Ovary (tissue), 9 donors: ENCODE data around the gene ADGRB2. TPM values are rescaled to one million over a fixed set of nuclear protein-coding genes. Genes with fewer than 3 reads are reported as not detected.

ENCODE experiments used
- DNase-seq, 5 donors: peaks; one replicate each; pipeline ENCODE4 v3.0.0-alpha.2; 2019 to 2020
- H3K27ac ChIP-seq, 2 donors: fragments of 200-600 bp; one replicate each; pipeline versions ENCODE4 v1.5.1 to v1.8.0; 2019 to 2022
- H3K27me3 ChIP-seq: fragments of 200-600 bp; one replicate; pipeline ENCODE4 v1.8.0; 2022
- H3K36me3 ChIP-seq: fragments of 200-600 bp; sonication (generic); one replicate; pipeline ENCODE4 v1.5.1; 2019
- H3K4me1 ChIP-seq: one replicate; pipeline ENCODE4 v1.8.1; 2013; ENCODE audit warnings: mild to moderate bottlenecking, moderate library complexity; ENCODE audit not compliant: insufficient read depth
- H3K4me3 ChIP-seq: fragments of 200-600 bp; sonication (generic); one replicate; pipeline ENCODE4 v1.5.1; 2017
- H3K9me3 ChIP-seq, 2 donors: fragments of 200-600 bp in 1 of 2; sonication (generic) in 1 of 2; one replicate each; pipeline versions ENCODE4 v1.5.1 to v1.8.1; 2013 to 2019; ENCODE audit warnings: mild to moderate bottlenecking in 1 of 2, moderate library complexity in 1 of 2
- CTCF ChIP-seq, 3 donors: fragments of 450-650 bp in 2 of 3; fragments of 200-600 bp in 1 of 3; IDR thresholded peaks; one replicate each; pipeline versions ENCODE4 v1.5.1 to v1.8.0; 2016 to 2022; ENCODE audit warnings: antibody characterized with exemption in 3 of 3, mild to moderate bottlenecking in 1 of 3
- EP300 ChIP-seq: sonication (generic); formaldehyde crosslinking; IDR thresholded peaks from one replicate; pipeline ENCODE4 v1.6.1; 2017; ENCODE audit warnings: antibody characterized with exemption
- POLR2A ChIP-seq: fragments of 450-650 bp; IDR thresholded peaks from one replicate; pipeline ENCODE4 v1.6.1; 2017; ENCODE audit warnings: antibody characterized with exemption, mild to moderate bottlenecking, moderate library complexity
- WGBS, 3 donors: extraction: QIAGEN DNeasy Blood & Tissue Kit in 1 of 3; methylation state at CpG; one replicate each; pipeline versions ENCODE4 v1.1.5 to v1.1.7; 2013 to 2017; 5-methylcytosine and 5-hydroxymethylcytosine counted together
- intact Hi-C, 4 donors: fragments of 100-400 bp; cut with DNase I; formaldehyde crosslinking; loops; one replicate each; pipeline versions ENCODE4 v1.11.0 to v1.15.1; 2022 to 2023
- polyA plus RNA-seq, 2 donors: library from polyadenylated mRNA; stranded (reverse); fragments of 200-250 nt in 1 of 2; fragments of 350-450 nt in 1 of 2; fragmentation: Illumina TruSeq in 1 of 2; extraction: RNeasy Lipid Tissue Mini Kit (QIAGEN cat#74804) in 1 of 2; gene quantifications; one replicate each; pipeline ENCODE4 v1.2.3, GENCODE V29; 2013 to 2014
- total RNA-seq, 7 donors: library from RNA; depleted of rRNA in 2 of 7; stranded (reverse); fragments of >200 nt in 2 of 7; fragmentation: NEBNext Ultra II Directional in 3 of 7; extraction: Animal tissue kit (Norgen Biotek cat#: 25700) in 3 of 7; gene quantifications; one replicate each; pipeline versions ENCODE4 v1.1.0 to v1.2.4, GENCODE V29; 2016 to 2023
- donor health status: DM: no; HTN: no; CAD: no; lungs with moderate emphysema.
- donor health status: DM: no; HTN: no; CAD: no.
- donor health status: Bipolar disorder and iron deficiency.
- donor health status: DM: yes; HTN: yes; CAD: no.
- donor health status: DM: no; HTN: no; CAD: no.
- donor health status: DM: yes; HTN: yes; CAD: no.

The ADGRB2 gene
- total and polyA plus RNA-seq, 9 donors = 0.30 to 7.2 (median 1.6) TPM

- TF ChIP-seq CTCF (IDR thresholded peaks at IDR 0.05) (no peak), POLR2A (no peak), EP300 (no peak)
- intact Hi-C loops = loop anchor here in 1 of 4 donors (5.0 kb wide), 1 partner anchor 75 kb away; no protein-coding TSS in a partner anchor
- no peaks in the 10 kb centered on the region for H3K27me3 ChIP-seq
- DNase-seq = no peak
- 75 to 84% (median 79%) methylated on average over 6 of the region's 6 CpGs for WGBS, 3 donors
- no peak overlapping the region for H3K27ac ChIP-seq
- no peaks in the 10 kb centered on the region for H3K9me3 ChIP-seq
- H3K36me3 ChIP-seq = no peaks in the 10 kb centered on the region
- H3K4me3 ChIP-seq = no peak overlapping the region
- peaks cover 12% of the 10 kb centered on the region for H3K4me1 ChIP-seq
Observed at GRCh38 chr1:31717341-31717740, 46.8 kb downstream of the ADGRB2 start.

GRCh38 chr1:31715873-31716220 is 48.3 kb downstream of the ADGRB2 start:
- DNase-seq = no peak
- Histone ChIP-seq H3K4me1 (peaks cover 17% of the 10 kb centered on the region), H3K9me3 (no peaks in the 10 kb centered on the region), H3K27me3 (no peaks in the 10 kb centered on the region), H3K36me3 (no peaks in the 10 kb centered on the region), H3K27ac (peak overlapping the region; percentile 92 to 97), H3K4me3 (peak overlapping the region; percentile 33)
- intact Hi-C loops = loop anchor here in 1 of 4 donors (5.0 kb wide), 1 partner anchor 76 kb away; no protein-coding TSS in a partner anchor
- no peak for TF ChIP-seq POLR2A
- peak in 1 of 3 donors; percentile 5 for TF ChIP-seq CTCF (IDR thresholded peaks at IDR 0.05)
- 1 to 2% (median 1%) methylated on average over 7 of the region's 7 CpGs for WGBS, 3 donors

GRCh38 chr1:31715087-31715872 is 48.9 kb downstream of the ADGRB2 start:
- intact Hi-C loops = loop anchor here in 1 of 4 donors (5.0 kb wide), 1 partner anchor 77 kb away; no protein-coding TSS in a partner anchor
- Histone ChIP-seq H3K27me3 (no peaks in the 10 kb centered on the region), H3K4me3 (peak overlapping the region; percentile 33), H3K36me3 (no peaks in the 10 kb centered on the region), H3K27ac (peak overlapping the region; percentile 92 to 97), H3K4me1 (peaks cover 17% of the 10 kb centered on the region), H3K9me3 (no peaks in the 10 kb centered on the region)
- TF ChIP-seq POLR2A = peak; percentile 62
- peak; percentile 91 to 93 (median 91) for TF ChIP-seq CTCF (IDR thresholded peaks at IDR 0.05)
- no peak for TF ChIP-seq EP300
- peak; percentile 96 to 98 (median 96) for DNase-seq
- 1% methylated on average over 36 to 44 of the region's 44 CpGs for WGBS, 3 donors

GRCh38 chr1:31714442-31715086 is 49.6 kb downstream of the ADGRB2 start:
- WGBS, 3 donors = 0 to 1% (median 1%) methylated on average over 33 to 39 of the region's 39 CpGs
- intact Hi-C loops = loop anchor here in 2 of 4 donors (5.0 kb wide), 2 partner anchors 47 to 78 kb away; no protein-coding TSS in a partner anchor
- H3K27me3 ChIP-seq = no peaks in the 10 kb centered on the region
- TF ChIP-seq POLR2A (no peak), EP300 (no peak), CTCF (IDR thresholded peaks at IDR 0.05) (peak in 1 of 3 donors; percentile 8)
- no peaks in the 10 kb centered on the region for H3K36me3 ChIP-seq
- H3K4me1 ChIP-seq = peaks cover 17% of the 10 kb centered on the region
- H3K4me3 ChIP-seq = peak overlapping the region; percentile 33
- H3K27ac ChIP-seq = peak overlapping the region; percentile 92 to 97
- H3K9me3 ChIP-seq = no peaks in the 10 kb centered on the region
- peak; percentile 94 to 97 (median 95) for DNase-seq
